ENCODE data around the gene LRRC55.

DNA sequence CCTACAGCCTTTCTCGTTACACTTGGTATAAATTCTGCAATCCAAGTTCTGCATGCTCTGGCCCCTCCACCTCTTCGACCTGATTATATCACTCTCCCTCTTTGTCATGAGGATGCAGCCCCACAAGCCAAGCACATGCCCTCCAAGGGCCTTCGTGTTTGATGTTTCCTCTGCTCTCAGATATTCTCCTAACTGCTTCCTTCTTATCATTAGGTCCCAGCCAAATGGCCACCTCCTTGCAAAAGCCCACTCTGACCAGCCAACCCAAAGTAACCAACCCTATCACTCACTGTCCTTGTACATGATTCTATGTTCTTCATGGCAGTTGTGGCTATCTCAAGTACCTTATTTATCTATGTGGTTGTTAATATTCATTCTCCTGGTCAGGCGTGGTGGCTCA lies 38.3 kb upstream of the LRRC55 start:
- TF ChIP-seq, protein P1, sequence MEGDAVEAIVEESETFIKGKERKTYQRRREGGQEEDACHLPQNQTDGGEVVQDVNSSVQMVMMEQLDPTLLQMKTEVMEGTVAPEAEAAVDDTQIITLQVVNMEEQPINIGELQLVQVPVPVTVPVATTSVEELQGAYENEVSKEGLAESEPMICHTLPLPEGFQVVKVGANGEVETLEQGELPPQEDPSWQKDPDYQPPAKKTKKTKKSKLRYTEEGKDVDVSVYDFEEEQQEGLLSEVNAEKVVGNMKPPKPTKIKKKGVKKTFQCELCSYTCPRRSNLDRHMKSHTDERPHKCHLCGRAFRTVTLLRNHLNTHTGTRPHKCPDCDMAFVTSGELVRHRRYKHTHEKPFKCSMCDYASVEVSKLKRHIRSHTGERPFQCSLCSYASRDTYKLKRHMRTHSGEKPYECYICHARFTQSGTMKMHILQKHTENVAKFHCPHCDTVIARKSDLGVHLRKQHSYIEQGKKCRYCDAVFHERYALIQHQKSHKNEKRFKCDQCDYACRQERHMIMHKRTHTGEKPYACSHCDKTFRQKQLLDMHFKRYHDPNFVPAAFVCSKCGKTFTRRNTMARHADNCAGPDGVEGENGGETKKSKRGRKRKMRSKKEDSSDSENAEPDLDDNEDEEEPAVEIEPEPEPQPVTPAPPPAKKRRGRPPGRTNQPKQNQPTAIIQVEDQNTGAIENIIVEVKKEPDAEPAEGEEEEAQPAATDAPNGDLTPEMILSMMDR (IDR thresholded peaks at IDR 0.05): no peak
- TF ChIP-seq POLR2A (IDR thresholded peaks at IDR 0.05): no peak
